NCI-H2227 (cell line): ENCODE data around the gene NR2F2.

Experiments used
- DNase-seq: peaks from one replicate; lab custom pipeline; 2025; ENCODE audit not compliant: unreplicated experiment; lab: John Stamatoyannopoulos, UW

NR2F2 gene

DNA sequence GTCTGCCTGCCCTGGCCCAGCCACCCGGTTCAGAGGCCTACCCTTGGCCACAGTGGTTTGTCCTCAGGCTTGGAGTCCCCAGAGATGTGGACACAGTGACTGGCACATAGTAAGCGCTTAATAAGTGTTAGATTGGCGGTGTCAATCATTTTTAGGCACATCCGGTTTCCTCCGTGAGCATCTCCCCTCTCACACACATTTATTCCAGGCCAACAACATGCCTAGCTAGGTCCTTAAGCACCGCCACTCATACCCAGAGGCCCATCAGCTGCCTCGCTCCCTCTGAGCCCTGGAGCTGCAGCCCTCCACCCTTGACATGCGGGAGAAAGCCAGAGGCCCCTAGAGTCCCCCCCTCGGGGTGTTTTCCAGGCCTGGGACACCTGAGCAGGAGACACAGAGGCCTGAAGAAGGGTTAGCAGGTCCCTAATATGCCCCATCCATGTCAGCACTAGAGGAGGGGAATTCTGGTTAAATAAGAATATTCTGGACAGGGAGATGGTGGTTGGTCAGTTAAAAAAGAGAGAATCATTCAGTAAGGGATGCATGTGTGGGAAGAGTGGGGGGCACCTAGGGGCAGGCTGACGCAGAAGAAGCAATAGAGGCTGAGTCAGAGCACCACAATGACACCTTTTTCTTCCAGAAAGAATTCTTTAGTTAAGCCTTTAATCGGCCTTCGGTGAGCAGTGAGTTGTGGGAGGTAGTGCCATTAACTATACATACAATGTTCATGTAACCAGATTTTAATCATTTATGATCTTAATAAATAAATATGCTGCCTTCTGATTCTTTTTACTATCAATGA lies 22.3 kb downstream of the NR2F2 start:
- DNase-seq: no peak

DNA sequence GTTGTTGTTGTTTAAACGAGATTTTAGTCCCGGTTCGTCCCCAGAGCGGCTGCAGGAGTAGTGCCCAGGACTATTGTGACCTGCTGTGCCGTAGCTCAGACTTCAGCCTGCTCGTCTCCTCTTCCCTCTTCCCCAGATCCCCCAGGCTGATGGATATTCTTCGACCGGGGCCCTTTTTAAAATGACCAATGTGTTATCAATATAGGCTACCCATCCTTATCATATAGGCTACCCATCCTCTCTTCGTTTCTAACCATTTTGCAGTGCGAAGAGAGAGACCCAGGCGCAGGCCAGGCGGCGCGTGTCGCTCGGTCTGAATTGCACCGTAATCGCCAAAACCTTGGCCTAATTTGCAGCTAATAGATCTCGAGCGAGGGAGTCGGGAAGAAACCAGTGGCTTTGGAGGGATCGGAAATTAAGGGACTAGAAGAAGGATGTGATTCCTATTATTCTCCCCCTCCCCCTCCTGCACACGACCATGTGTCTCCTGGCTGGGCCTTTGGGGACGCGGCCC lies 23.0 kb downstream of the NR2F2 start:
- no peak for DNase-seq

DNA sequence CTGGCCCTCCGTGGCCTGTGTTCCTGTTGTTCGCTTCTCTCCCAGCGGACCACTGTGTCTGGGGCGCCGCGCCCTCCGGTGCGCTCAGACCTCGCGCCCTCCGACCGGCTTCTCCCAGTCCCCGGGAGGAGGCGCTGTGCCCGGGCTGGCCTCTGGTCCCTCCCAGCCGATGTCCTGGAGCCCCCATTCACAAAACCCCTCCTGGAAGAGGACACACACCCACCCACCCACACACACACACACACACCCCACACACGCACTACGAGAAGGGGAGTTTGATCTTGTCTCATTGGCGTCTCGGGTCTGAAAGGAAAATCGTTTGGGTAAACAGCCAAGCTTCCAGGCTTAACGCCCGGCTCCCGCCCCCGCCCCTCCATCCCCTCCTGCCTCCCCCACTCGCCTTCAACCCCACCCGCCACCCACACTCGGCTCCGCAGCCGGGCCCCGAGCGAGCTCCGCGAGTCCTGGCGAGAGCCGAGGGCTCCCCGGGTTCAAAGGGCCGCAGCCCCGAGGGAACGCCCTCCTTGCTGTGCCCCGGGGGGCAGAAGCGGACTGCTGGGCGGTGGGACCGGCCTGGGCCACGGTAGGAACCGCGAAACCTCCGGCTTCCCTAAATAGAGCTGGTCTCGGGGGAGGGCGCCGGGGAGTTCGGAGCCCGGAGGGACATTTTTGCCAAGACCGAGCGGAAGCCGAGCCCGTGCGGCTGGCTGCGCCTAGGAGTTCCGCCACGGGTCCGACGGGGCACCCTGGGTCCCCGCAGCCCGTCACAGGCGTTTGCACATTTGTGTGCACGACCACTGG lies 23.6 kb downstream of the NR2F2 start:
- peak; percentile 80 for DNase-seq

DNA sequence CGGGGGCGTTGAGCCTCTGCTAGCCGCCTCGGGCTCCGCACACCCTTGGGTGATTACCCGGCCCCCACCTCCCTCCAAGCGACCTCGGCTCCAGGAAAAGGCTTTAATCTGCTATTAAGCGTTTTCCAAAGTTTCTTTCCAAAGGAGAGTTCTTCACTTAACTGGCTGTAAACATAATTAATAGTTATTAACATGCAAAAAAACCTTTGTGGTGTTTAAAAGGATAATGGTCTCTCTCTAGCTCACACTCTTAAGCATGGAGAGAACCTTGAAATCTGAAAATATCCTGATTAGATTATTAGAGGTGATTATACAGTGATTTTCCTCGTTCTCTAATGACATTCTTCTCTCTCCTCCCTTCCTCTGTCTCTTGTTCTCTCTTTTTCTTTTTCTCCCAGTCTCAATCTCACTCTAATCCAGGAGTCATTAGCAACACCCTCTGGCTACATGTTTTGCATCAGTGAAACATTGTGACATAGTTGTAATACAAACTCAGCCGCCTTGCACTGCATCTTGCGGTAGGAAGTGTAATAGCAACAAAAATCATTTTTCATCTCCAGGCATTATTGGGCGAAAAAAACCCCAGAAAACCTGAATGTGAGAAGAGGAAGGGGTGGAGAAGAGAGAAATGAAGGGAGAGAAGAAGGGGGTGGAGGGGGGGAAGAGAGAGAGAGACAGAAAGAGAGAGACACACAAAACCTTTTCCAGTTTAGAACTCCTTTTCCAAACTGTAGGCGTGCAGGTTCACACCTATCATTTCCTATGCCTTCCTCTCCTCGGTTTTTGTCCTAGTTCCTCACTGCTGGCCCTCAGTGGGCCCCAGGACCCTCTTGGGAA lies 24.4 kb downstream of the NR2F2 start:
- no peak for DNase-seq

DNA sequence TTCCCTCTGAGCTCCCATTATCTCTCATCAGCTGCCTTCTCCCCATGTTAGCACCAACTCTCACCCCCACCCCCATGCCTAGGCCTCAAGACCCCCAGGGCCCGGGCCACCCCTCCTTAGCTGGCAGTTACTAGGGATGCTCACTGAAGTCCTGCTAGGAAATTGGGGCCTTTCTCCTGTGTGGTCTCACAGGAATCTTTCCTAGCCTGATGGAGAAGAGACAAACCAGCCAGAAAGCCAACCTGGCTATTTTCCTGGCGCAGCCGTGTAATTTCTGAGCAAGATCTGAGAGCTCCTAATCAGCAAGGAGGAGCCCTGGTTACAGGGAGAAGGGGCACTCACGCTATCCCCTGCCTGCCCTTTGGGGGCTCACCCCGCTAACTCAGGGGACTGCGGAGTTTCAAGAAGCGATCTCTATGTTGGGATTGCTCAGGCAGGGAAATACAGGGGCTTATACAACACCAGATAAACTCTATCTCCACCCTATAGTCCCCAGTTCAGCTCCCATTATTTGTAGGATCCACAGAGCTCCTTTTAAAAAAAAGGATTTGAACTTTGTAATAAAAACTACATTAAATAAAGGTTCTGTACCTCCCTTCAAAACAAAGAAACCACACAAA lies 25.2 kb downstream of the NR2F2 start:
- DNase-seq: no peak

DNA sequence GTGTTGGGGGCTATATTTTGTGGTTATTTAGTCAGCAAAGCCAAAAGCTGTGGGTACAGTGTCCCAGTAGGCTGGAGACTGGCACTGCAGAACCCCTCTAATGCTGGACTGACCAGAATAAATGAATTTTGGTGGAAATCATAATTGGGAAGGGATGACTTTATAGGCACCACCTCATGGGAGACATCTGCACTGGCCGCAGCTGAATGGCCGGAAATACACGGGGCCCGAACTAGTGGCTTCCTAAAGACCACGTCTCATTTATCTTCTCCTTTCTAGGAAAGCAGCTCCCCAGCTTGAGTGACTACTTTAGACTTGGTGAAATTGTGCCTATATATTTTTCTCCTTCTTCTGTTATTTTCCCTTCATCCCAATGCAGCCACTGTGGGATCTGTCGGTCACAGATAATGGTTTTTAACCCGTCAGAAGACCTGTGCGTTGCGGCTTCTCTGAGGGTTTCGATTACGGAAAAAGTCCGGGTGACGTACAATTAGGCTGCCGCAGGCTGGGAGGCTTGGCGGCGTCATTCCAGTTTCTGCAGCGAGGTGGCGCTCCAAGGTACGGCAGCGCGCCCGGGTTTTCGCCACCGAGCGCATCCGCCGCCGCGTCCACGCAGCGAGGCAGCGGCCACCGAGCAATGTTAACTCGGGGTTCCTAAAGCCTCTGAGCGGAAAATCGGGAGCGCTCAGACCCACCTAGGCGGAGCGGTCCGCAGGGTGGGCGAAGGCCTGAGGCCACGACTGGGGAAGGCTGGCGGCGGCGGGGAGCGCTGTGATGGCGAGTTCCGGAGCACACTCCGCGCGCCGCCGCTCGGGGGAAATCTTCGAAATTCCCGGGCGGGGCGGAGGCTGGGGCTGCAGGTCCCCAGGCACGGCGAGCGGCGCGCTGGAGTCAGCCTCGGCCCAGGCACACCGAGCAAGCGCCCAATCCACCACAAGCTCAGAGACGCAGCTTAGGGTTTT lies 26.3 kb downstream of the NR2F2 start:
- DNase-seq: peak; percentile 89

DNA sequence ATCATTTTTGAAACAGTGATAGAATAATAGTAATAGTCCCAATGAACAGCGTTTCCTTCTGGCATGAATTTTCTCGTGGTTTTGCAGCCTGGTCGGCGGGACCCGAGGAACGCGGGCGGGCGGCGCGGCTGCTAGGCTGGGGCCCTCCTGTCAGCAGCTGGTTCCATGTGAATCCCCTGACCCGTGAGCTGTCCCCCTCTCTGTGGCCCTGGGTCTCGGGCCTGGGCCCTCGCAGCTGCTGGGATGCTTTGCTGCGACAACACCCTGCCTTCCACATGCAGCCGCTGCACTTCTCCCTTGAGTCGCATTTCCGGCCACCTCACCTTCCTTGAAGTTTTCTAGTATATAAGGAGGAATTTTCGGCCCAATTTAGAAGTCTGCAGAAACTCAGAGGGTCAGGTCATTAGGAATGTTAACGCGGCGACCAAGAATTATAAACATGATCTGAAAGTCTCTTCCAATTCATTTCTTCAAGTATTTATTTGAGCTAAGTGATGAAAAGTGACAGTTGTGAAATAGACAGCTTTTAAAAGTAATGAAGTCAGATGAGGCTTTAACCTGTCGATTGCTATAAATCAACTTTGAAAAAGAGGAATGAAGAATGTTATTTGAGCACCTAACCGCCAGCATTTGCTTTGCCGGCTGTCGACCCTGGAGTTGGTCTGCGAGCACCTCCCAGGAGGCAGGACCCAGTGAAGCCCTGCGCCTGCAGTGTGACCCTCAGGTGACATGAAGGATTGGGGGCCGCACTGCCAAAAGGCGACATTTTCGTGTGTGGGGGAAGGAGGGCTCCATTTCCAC lies 27.7 kb downstream of the NR2F2 start:
- no peak for DNase-seq

GRCh38 chr15:96358821-96359615 lies 28.5 kb downstream of the NR2F2 start:
- no peak for DNase-seq

DNA sequence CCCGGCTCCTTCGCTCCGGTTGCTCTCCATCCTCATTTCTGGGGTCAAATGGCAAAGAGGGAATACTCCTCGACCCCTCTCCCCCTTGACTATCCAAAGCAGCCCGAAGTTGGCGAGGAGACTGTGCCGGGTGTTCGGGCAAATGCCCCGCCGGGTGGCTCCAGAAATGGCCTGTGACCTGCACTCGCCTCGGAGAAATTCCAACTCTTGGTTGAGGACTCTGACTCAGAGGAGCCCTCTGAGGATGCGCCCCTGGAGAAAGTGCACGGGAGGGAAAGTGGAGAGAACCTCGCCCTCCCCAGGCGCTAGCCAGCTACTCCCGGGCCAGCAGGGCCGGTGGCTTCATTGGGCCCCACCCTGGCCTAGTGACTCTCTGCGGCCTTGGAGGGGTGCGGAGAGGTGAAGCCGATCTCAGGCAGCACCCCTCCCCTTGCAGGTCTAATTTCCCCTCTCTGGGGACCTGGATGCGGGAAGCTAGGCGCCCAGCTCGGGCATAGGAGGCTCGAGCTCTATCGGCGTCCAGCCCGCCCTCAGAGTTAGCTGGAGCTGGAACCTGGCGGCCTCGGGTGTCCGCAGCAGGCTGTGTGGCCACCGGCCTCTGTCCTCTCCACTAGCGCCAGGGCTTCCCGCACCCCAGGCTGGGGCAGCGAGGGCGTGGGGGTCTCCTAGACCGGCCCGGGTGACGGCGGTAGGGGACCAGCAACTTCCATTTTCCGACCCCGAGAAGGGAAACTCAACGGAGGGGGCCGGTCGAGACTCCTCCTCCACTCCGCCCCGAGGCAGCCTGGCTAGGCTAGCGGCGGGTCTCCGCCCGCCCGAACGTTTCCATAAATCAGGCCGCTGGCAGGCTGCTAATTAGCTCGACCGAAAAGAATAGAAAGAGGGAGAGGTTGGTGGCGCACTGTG lies 29.4 kb downstream of the NR2F2 start:
- DNase-seq: peak; percentile 83

DNA sequence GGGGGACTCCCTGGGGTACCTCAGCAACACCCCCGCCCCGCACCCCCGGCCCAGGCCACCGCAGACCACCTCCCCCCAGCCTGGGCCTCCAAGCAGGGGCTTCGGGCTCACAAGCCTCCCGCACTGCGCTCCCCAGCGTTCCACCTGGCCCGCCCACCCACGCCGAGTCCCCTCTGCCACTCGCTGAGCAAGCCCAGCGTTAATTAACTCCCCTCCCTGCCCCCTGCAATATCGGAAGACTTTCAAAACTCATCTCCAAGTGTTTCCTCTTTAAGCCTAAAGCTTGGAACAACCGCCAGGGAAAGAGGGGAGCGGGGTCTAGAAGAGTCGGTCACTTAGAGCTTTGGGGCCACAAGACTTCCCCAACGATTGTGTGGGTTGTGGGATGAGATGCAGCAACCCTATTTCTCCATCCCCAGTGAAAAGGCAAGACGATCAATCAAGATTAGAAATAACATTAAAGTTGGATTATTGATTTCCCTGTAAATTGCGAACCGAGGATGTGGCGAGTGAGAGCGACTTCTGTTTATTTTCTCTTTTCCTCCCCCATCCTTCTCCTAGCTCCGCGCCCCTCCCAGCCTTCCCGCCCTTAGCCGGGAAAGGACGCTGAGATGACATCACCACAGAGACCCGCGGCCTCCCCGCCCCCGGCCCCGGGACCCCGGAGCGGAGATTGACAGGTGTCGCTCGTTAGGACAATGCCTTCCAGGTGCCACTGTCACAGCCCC lies 30.2 kb downstream of the NR2F2 start:
- DNase-seq: peak; percentile 77

GRCh38 chr15:96361309-96362010 lies 31.0 kb downstream of the NR2F2 start:
- DNase-seq: no peak

DNA sequence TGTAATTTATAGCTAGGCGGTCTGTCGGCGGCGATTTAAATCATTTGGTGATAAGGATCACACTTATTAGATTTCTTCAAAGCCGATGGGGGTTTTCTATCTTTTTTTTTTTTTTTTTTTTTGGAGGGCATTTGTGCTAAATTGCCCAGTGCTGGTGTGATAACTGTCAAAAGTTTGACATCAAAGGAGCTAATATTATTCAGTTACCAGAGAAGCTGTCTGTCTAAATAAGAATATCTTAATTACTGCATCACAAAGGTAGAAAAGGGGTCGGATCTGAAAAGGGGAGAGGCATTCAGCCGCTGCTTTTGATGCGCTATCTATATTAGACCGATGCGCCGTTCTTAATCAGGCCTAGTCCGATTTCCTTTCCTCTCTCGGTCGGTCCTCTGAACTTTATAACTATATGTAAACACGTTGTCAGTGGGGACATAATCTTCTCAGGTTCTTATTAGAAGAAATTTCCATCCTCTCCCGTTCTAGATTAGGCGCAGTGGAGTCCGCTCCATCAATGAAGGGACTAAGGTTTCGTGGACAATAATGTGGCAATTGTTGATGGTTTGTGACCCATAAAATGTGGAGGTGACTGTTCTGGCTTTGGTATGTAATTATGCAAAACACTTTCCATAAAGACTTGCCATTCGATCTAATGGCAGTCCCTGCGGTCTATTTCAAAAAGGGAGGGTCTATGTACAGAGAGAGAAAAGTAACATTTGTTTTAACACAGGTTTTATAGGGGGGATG lies 31.7 kb downstream of the NR2F2 start:
- DNase-seq: peak; percentile 58

- DNase-seq: peak; percentile 69
Observed at GRCh38 chr15:96362755-96363651, 32.5 kb downstream of the NR2F2 start.

- DNase-seq: no peak
Observed at GRCh38 chr15:96363707-96364106, 33.2 kb downstream of the NR2F2 start.
